GM06990 (cell line): ENCODE measurements around the gene BARHL1.

Source experiments
- DNase-seq: peaks from one replicate; pipeline ENCODE4 v3.0.0-alpha.2; 2011; ENCODE audit not compliant: insufficient read length; ENCODE audit errors: extremely low read depth
- H3K27me3 ChIP-seq: replicated peaks from 2 replicates; pipeline ENCODE4 v1.6.0; 2011; ENCODE audit warnings: low read length; ENCODE audit not compliant: control insufficient read depth, insufficient read depth
- H3K36me3 ChIP-seq: 2 replicates; pipeline ENCODE4 v1.5.1; 2011; ENCODE audit warnings: low read length; ENCODE audit not compliant: control insufficient read depth, insufficient read depth
- H3K4me3 ChIP-seq: replicated peaks from 2 replicates; pipeline ENCODE4 v1.5.1; 2011; ENCODE audit warnings: low read depth, mild to moderate bottlenecking, control low read depth, low read length
- TF ChIP-seq, protein P1 (sequence below): IDR thresholded peaks from 2 replicates; pipeline ENCODE4 v1.5.1; 2011; ENCODE audit warnings: low read length, control low read depth, mild to moderate bottlenecking, inconsistent platforms; ENCODE audit not compliant: insufficient read depth, poor library complexity, severe bottlenecking

The BARHL1 gene

DNA sequence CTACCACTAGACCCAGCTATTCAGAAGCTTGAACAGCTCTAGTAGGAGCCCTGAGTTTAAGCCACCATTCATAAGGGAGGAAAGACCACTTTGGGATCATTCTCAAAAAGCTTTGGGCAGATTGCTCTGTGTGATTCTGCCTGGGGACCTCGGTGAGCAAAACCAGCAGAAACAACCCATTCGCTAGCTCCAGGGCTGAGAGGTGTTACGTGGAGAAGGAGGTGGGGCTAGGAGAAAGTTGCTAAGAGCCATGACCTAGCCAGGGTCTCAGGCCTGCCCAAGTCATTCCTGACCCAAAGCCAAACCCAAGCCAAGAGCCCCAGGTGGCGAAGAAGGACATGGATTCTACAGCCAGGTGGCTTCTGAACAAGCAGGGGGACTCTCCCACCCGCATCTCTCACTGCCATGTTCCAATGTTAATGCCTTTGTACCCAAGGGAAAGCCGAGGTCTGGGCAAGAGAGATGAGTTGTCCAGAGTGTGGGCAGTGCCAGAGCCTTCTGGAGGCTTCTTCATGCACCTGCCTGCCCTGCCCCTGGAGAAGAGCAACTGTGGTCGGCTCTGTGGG is 4.0 kb upstream of the BARHL1 start:
- Histone ChIP-seq H3K27me3 (peaks cover 3% of the 10 kb centered on the region; the same call in 1 of the 2 replicates), H3K4me3 (no peak overlapping the region), H3K36me3 (no peaks in the 10 kb centered on the region)
- DNase-seq = no peak
- TF ChIP-seq, protein P1, sequence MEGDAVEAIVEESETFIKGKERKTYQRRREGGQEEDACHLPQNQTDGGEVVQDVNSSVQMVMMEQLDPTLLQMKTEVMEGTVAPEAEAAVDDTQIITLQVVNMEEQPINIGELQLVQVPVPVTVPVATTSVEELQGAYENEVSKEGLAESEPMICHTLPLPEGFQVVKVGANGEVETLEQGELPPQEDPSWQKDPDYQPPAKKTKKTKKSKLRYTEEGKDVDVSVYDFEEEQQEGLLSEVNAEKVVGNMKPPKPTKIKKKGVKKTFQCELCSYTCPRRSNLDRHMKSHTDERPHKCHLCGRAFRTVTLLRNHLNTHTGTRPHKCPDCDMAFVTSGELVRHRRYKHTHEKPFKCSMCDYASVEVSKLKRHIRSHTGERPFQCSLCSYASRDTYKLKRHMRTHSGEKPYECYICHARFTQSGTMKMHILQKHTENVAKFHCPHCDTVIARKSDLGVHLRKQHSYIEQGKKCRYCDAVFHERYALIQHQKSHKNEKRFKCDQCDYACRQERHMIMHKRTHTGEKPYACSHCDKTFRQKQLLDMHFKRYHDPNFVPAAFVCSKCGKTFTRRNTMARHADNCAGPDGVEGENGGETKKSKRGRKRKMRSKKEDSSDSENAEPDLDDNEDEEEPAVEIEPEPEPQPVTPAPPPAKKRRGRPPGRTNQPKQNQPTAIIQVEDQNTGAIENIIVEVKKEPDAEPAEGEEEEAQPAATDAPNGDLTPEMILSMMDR = no peak

DNA sequence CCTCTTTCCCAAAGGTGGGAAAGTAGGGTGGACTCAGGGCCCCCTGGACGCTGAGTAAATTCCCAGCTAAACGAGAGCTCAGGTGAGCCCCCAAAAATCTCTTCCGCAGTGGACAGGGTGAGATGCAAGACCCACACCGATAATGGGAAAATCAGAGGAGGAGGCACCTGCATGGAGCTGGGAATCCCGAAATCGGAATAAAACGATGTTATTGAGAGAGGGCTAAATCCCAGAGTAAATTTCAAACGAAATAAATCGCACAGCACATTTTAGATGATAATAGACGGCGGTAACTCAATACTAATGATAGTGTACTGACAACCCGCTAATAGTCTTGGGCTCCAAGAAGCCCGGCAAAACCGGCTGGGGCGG is 3.0 kb upstream of the BARHL1 start:
- TF ChIP-seq, protein P1 = no peak
- H3K4me3 ChIP-seq = no peak overlapping the region
- peaks cover 3% of the 10 kb centered on the region; the same call in 1 of the 2 replicates for H3K27me3 ChIP-seq
- no peaks in the 10 kb centered on the region for H3K36me3 ChIP-seq
- DNase-seq = no peak

DNA sequence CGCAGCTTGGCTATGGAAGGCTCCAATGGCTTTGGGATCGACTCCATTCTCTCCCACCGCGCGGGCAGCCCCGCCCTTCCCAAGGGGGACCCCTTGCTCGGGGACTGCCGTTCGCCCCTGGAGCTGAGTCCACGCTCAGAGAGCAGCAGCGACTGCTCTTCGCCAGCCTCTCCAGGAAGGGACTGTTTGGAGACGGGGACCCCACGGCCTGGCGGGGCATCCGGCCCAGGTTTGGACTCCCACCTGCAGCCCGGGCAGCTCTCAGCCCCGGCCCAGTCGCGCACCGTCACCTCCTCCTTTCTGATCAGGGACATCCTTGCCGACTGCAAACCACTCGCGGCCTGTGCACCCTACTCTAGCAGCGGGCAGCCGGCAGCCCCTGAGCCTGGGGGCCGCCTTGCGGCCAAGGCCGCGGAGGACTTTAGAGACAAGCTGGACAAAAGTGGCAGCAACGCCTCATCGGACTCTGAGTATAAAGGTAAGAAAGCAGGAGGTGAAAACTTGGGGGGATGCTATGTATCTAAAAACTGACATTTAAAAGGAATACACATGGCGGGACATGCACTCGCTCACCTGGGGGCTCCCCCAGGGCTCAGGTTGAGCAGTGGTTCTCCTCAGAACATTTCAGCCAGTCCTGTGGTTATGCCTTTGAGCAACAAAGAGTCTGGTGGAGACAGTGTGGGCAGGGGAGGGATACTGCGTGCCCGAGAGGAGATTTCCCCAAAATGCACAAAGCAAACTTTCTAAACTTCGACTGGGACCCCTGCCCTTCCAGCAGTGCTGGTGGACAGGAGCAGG is 579 bp downstream of the BARHL1 start:
- H3K4me3 ChIP-seq = no peak overlapping the region
- TF ChIP-seq, protein P1 = no peak

DNA sequence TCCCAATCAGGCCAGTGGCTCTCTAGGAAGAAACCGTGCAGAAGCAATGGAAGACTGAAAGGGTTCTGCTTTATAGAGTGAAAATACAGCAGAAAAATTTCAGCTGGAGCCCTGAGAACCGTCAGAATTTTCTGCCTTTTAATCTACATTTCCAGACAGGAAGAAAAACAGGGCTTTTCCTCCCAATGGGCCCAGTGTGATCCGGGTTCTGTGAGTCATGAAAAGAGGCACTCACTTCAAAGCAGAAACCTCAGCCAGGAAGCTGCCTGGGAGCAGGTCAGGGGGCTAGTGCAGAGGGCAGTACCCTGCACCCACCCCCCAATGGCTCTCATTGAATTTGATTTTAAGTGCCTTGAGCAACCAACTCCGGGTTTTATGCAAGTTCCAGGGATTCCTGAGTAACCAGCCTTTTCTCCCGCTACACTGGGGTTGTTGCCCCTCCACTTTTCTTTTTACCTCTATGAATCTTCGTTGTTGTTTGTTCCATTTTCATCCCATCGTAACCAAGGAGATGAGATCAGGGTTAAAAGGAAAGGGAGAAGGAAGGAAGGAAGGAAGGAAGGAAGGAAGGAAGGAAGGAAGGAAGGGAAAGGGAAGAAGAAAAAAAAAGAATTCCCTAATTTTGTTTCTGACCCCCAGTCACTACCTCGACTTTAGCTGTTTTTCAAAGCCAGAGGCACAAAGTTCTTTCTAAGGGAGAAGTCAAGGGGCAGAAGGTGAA is 1.3 kb downstream of the BARHL1 start:
- no peaks in the 10 kb centered on the region for H3K36me3 ChIP-seq
- TF ChIP-seq, protein P1 = no peak
- no peak for DNase-seq
- H3K27me3 ChIP-seq = peaks cover 9% of the 10 kb centered on the region
- H3K4me3 ChIP-seq = no peak overlapping the region

More for the DNA sequence above, 579 bp downstream of the BARHL1 start:
- Histone ChIP-seq H3K36me3 (no peaks in the 10 kb centered on the region), H3K27me3 (peaks cover 9% of the 10 kb centered on the region)
- no peak for DNase-seq

DNA sequence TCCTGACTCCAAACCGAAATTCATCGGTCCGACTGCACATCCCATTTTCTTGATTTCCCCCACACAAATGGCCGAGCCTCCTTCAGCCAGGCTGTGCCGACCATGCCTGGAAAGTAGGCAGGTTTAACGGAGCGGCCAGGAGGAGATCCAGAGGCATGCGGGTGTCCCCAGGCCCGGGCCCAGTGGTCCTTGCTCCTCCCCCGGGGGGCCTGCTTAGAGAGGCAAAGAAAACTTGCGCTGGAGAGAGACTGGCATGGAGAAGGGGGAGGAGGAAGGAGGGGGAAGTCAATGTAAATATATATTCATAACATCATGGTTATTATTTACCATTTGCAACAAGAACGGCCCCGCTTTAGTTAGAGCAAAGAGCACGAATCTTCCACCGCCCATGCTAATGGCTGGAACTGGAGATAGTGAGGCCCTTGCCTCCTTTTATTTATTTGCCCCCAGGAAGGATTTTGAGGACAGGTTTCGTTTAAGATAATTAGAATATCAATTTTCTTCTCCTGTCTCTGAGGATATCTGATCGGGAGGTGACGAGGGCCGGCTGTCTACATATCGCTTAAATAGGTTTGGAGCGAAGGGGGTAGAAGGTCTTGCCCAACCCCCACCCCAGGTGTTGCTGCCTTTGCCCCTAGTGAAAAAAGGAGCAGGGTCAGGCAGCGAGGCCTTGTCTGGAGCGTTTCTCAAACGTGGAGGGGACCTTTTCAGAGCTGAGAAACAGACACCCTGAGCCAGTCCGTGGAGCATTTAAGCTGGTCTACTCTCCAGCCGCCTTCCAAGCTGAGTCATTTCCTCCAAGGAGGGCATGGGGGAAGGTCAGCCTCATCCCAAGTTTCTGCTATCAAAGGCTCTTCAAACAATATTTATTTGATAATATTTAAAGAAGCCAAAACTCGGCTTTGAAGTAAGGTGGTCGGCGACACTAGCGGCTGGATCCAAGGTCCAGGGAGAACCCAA is 2.5 kb downstream of the BARHL1 start:
- Histone ChIP-seq H3K4me3 (no peak overlapping the region), H3K27me3 (peaks cover 12% of the 10 kb centered on the region), H3K36me3 (no peaks in the 10 kb centered on the region)
- DNase-seq = no peak
- TF ChIP-seq, protein P1 = no peak
